Neural cell (in vitro differentiated cells): Measurements from ENCODE around the gene HIBCH. TPM values are rescaled to one million over a fixed set of nuclear protein-coding genes. Genes with fewer than 3 reads are reported as not detected.

Source experiments
- H2AFZ ChIP-seq: fragments of 200-600, 300-800 bp; sonication (generic), shearing (Covaris generic); 2 replicates; pipeline ENCODE4 v1.6.0; 2014; ENCODE audit warnings: low read depth, mild to moderate bottlenecking, antibody characterized with exemption, low read length, moderate library complexity
- H3F3A ChIP-seq: fragments of 200-600 bp; shearing (Covaris generic); 2 replicates; pipeline ENCODE4 v1.6.1; 2016; ENCODE audit warnings: mild to moderate bottlenecking, moderate library complexity, mixed read lengths, antibody characterized with exemption, low read length; ENCODE audit not compliant: insufficient read depth, poor library complexity, severe bottlenecking
- H3K27ac ChIP-seq: fragments of 200-600, 300-800 bp; sonication (generic), shearing (Covaris generic); 2 replicates; pipeline ENCODE4 v1.5.1; 2014; ENCODE audit warnings: mild to moderate bottlenecking, low read length, moderate library complexity
- H3K27me3 ChIP-seq: fragments of 300-800, 200-600 bp; sonication (generic), shearing (Covaris generic); 2 replicates; pipeline ENCODE4 v1.6.0; 2014; ENCODE audit warnings: mild to moderate bottlenecking, low read depth, low read length, moderate library complexity; ENCODE audit not compliant: insufficient read depth
- H3K36me3 ChIP-seq: fragments of 300-800, 200-600 bp; sonication (generic), shearing (Covaris generic); 2 replicates; pipeline ENCODE4 v1.5.1; 2014; ENCODE audit warnings: mild to moderate bottlenecking, antibody characterized with exemption, low read length, moderate library complexity; ENCODE audit not compliant: insufficient read depth
- H3K4me2 ChIP-seq: fragments of 300-800, 200-600 bp; sonication (generic), shearing (Covaris generic); 2 replicates; pipeline ENCODE4 v1.6.0; 2014; ENCODE audit warnings: mild to moderate bottlenecking, low read length
- H3K4me3 ChIP-seq: fragments of 300-800, 200-600 bp; sonication (generic), shearing (Covaris generic); 2 replicates; pipeline ENCODE4 v1.5.1; 2014; ENCODE audit warnings: mild to moderate bottlenecking, low read length, moderate library complexity
- H3K79me2 ChIP-seq: fragments of 200-600 bp; shearing (Covaris generic); replicated peaks from 2 replicates; pipeline ENCODE4 v1.6.0; 2014; ENCODE audit warnings: mild to moderate bottlenecking, low read length, moderate library complexity; ENCODE audit not compliant: insufficient read depth
- H3K9ac ChIP-seq: fragments of 300-800, 200-600 bp; sonication (generic), shearing (Covaris generic); 2 replicates; pipeline ENCODE4 v1.6.1; 2016; ENCODE audit warnings: mild to moderate bottlenecking, low read length, mixed read lengths
- H3K9me2 ChIP-seq: fragments of 200-600 bp; shearing (Covaris generic); 2 replicates; pipeline ENCODE4 v1.6.1; 2016; ENCODE audit warnings: mild to moderate bottlenecking, low read length, mixed read lengths; ENCODE audit not compliant: insufficient read depth
- H3K9me3 ChIP-seq: fragments of 200-600, 300-800 bp; sonication (generic), shearing (Covaris generic); 2 replicates; pipeline ENCODE4 v1.6.1; 2016; ENCODE audit warnings: mild to moderate bottlenecking, mixed run types, low read length, moderate library complexity, mixed read lengths
- H4K20me1 ChIP-seq: fragments of 200-600 bp; shearing (Covaris generic); 2 replicates; pipeline ENCODE4 v1.6.1; 2016; ENCODE audit warnings: mild to moderate bottlenecking, mixed run types; ENCODE audit not compliant: insufficient read depth
- EP300 ChIP-seq: fragments of 450-650 bp; conservative IDR thresholded peaks from 2 replicates; pipeline ENCODE4 v1.6.1; 2014; ENCODE audit warnings: antibody characterized with exemption, mild to moderate bottlenecking, moderate library complexity; ENCODE audit not compliant: poor library complexity, severe bottlenecking
- EZH2 ChIP-seq: fragments of 200-600, 300-800 bp; shearing (Covaris generic), sonication (generic); IDR thresholded peaks from 2 replicates; pipeline ENCODE4 v1.6.1; 2014; ENCODE audit warnings: antibody characterized with exemption, low read length, borderline replicate concordance, mild to moderate bottlenecking; ENCODE audit not compliant: insufficient read depth, poor library complexity, severe bottlenecking
- MXI1 ChIP-seq: fragments of 450-650 bp; conservative IDR thresholded peaks from 2 replicates; pipeline ENCODE4 v1.6.1; 2014; ENCODE audit warnings: antibody characterized with exemption, mild to moderate bottlenecking; ENCODE audit not compliant: poor library complexity, severe bottlenecking
- POLR2AphosphoS5 ChIP-seq: IDR thresholded peaks from 2 replicates; pipeline ENCODE4 v1.6.1; 2012
- RAD21 ChIP-seq: fragments of 450-650 bp; conservative IDR thresholded peaks from 2 replicates; pipeline ENCODE4 v1.6.1; 2014; ENCODE audit warnings: antibody characterized with exemption, mild to moderate bottlenecking, moderate library complexity
- REST ChIP-seq: IDR thresholded peaks from 2 replicates; pipeline ENCODE4 v1.6.1; 2012; ENCODE audit warnings: borderline replicate concordance
- SMC3 ChIP-seq: fragments of 450-650 bp; conservative IDR thresholded peaks from 2 replicates; pipeline ENCODE4 v1.6.1; 2014; ENCODE audit warnings: antibody characterized with exemption, mild to moderate bottlenecking, moderate library complexity; ENCODE audit not compliant: poor library complexity
- TAF1 ChIP-seq: IDR thresholded peaks from 2 replicates; pipeline ENCODE4 v1.6.1; 2012; ENCODE audit warnings: low read depth
- polyA plus RNA-seq: library from polyadenylated mRNA; depleted of rRNA; stranded (reverse); fragments of >200 nt; gene quantifications from 2 replicates; pipeline ENCODE4 v1.2.3, GENCODE V29; 2014
- TF ChIP-seq, protein P1 (sequence below): fragments of 450-650 bp; IDR thresholded peaks from 2 replicates; pipeline ENCODE4 v1.5.1; 2014; ENCODE audit warnings: antibody characterized with exemption, mild to moderate bottlenecking, moderate library complexity; ENCODE audit not compliant: poor library complexity, severe bottlenecking

The HIBCH gene
- polyA plus RNA-seq, 1 donor from 2014 or later, result 17.8 TPM

- no peak overlapping the region for H3K4me3 ChIP-seq
- H3K9me2 ChIP-seq, result no peaks in the 10 kb centered on the region
- H3K27ac ChIP-seq, result no peak overlapping the region
- H3F3A ChIP-seq, result no peaks in the 10 kb centered on the region
- no peaks in the 10 kb centered on the region for H3K9me3 ChIP-seq
- no peaks in the 10 kb centered on the region for H4K20me1 ChIP-seq
- no peaks in the 10 kb centered on the region for H3K36me3 ChIP-seq
- no peak overlapping the region for H2AFZ ChIP-seq
- TF ChIP-seq EZH2, result no peak
- TF ChIP-seq RAD21, result no peak
- TF ChIP-seq MXI1, result no peak
- TF ChIP-seq, protein P1, sequence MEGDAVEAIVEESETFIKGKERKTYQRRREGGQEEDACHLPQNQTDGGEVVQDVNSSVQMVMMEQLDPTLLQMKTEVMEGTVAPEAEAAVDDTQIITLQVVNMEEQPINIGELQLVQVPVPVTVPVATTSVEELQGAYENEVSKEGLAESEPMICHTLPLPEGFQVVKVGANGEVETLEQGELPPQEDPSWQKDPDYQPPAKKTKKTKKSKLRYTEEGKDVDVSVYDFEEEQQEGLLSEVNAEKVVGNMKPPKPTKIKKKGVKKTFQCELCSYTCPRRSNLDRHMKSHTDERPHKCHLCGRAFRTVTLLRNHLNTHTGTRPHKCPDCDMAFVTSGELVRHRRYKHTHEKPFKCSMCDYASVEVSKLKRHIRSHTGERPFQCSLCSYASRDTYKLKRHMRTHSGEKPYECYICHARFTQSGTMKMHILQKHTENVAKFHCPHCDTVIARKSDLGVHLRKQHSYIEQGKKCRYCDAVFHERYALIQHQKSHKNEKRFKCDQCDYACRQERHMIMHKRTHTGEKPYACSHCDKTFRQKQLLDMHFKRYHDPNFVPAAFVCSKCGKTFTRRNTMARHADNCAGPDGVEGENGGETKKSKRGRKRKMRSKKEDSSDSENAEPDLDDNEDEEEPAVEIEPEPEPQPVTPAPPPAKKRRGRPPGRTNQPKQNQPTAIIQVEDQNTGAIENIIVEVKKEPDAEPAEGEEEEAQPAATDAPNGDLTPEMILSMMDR, result no peak
- no peak for TF ChIP-seq REST
- TF ChIP-seq TAF1, result no peak
- H3K27me3 ChIP-seq, result no peaks in the 10 kb centered on the region
- no peak overlapping the region for H3K9ac ChIP-seq
- H3K79me2 ChIP-seq, result no peaks in the 10 kb centered on the region
- H3K4me2 ChIP-seq, result no peak overlapping the region
Measured at GRCh38 chr2:190333928-190334327, 14.3 kb upstream of the HIBCH start.

DNA sequence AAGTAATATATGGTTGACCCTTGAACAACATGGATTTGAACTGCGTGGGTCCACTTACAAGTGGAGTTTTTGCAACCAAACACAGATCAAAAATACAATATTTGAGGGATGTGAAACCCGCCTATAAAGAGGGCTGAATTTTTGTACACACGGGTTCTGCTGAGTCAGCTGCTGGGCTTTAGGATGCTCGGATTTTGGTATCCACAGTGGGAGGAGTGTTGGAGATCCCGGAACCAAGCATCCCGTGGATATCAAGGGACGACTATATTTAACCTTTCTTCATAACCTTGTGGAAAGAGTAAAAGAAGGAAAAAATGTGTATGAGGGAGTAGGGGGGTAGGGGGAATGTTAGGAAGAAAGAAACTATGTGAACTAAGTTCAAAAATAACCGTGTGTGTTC is 13.8 kb upstream of the HIBCH start:
- TF ChIP-seq MXI1, result no peak
- no peak for TF ChIP-seq SMC3
- TF ChIP-seq TAF1, result no peak
- no peak for TF ChIP-seq POLR2AphosphoS5
- Histone ChIP-seq H3K9ac (no peak overlapping the region), H3K27me3 (no peaks in the 10 kb centered on the region), H3K36me3 (no peaks in the 10 kb centered on the region), H3K79me2 (no peaks in the 10 kb centered on the region), H3K4me2 (no peak overlapping the region), H3K9me3 (no peaks in the 10 kb centered on the region), H3F3A (no peaks in the 10 kb centered on the region), H3K27ac (no peak overlapping the region), H3K9me2 (no peaks in the 10 kb centered on the region), H3K4me3 (no peak overlapping the region), H4K20me1 (no peaks in the 10 kb centered on the region), H2AFZ (no peak overlapping the region)

- no peaks in the 10 kb centered on the region for H4K20me1 ChIP-seq
- no peaks in the 10 kb centered on the region for H3F3A ChIP-seq
- H3K27ac ChIP-seq, result no peak overlapping the region
Measured at GRCh38 chr2:190328573-190329147, 9.0 kb upstream of the HIBCH start.

More at GRCh38 chr2:190328573-190329147, 9.0 kb upstream of the HIBCH start:
- Histone ChIP-seq H3K9me3 (no peaks in the 10 kb centered on the region), H2AFZ (no peak overlapping the region), H3K9me2 (no peaks in the 10 kb centered on the region), H3K27me3 (no peaks in the 10 kb centered on the region), H3K4me2 (no peak overlapping the region), H3K79me2 (no peaks in the 10 kb centered on the region), H3K9ac (no peak overlapping the region), H3K36me3 (no peaks in the 10 kb centered on the region), H3K4me3 (no peak overlapping the region)
- TF ChIP-seq, protein P1, result peak; percentile 22
- no peak for TF ChIP-seq EP300
- no peak for TF ChIP-seq MXI1
- TF ChIP-seq POLR2AphosphoS5, result no peak
- no peak for TF ChIP-seq SMC3
- TF ChIP-seq REST, result no peak
- peak; percentile 36 for TF ChIP-seq RAD21
- no peak for TF ChIP-seq EZH2
- no peak for TF ChIP-seq TAF1
